Vagina (tissue), 2 donors: ENCODE data around the gene KIF23. TPM values are rescaled to one million over a fixed set of nuclear protein-coding genes. Genes with fewer than 3 reads are reported as not detected.

Experiments
- DNase-seq, 2 donors: peaks; one replicate each; pipeline ENCODE4 v3.0.0-alpha.2; 2017; ENCODE audit errors: extremely low spot score in 2 of 2
- H3K27ac ChIP-seq: fragments of 200-600 bp; sonication (generic); one replicate; pipeline ENCODE4 v1.5.1; 2019
- H3K27me3 ChIP-seq: fragments of 200-600 bp; sonication (generic); one replicate; pipeline ENCODE4 v1.5.1; 2019
- H3K36me3 ChIP-seq, 2 donors: fragments of 200-600 bp; sonication (generic); one replicate each; pipeline ENCODE4 v1.5.1; 2017 to 2019
- H3K4me1 ChIP-seq: fragments of 200-600 bp; sonication (generic); one replicate; pipeline ENCODE4 v1.5.1; 2019
- H3K4me3 ChIP-seq, 2 donors: fragments of 200-600 bp; sonication (generic); 1 replicate in 1 of 2; 2 replicates in 1 of 2; pipeline ENCODE4 v1.5.1; 2016 to 2019
- H3K9me3 ChIP-seq: fragments of 200-600 bp; sonication (generic); one replicate; pipeline ENCODE4 v1.5.1; 2019
- CTCF ChIP-seq, 3 experiments: fragments of 450-650 bp in 2 of 3; fragments of 200-600 bp in 1 of 3; sonication (generic) in 1 of 3; IDR thresholded peaks; one replicate each; pipeline ENCODE4 v1.5.1; 2017 to 2019; ENCODE audit warnings: antibody characterized with exemption in 3 of 3, mild to moderate bottlenecking in 2 of 3, moderate library complexity in 2 of 3
- POLR2A ChIP-seq, 2 donors: fragments of 450-650 bp; IDR thresholded peaks; one replicate each; pipeline ENCODE4 v1.6.1; 2017; ENCODE audit warnings: antibody characterized with exemption in 2 of 2, mild to moderate bottlenecking in 2 of 2, moderate library complexity in 2 of 2
- POLR2AphosphoS5 ChIP-seq, 2 donors: sonication (generic); formaldehyde crosslinking; IDR thresholded peaks; one replicate each; pipeline ENCODE4 v1.9.0; 2017; ENCODE audit warnings: antibody characterized with exemption in 2 of 2, mild to moderate bottlenecking in 2 of 2, low read depth in 1 of 2; ENCODE audit not compliant: insufficient read depth in 1 of 2
- intact Hi-C: fragments of 100-400 bp; cut with DNase I; formaldehyde crosslinking; loops from one replicate; pipeline ENCODE4 v1.15.1; 2023
- total RNA-seq: library from RNA; depleted of rRNA; stranded (reverse); fragments of >200 nt; gene quantifications from one replicate; pipeline ENCODE4 v1.2.3, GENCODE V29; 2016

KIF23 gene
- total RNA-seq, 1 donor from 2014 or later, result 7.4 TPM

- no peak overlapping the region for H3K4me3 ChIP-seq
- H3K4me1 ChIP-seq, result peaks cover 15% of the 10 kb centered on the region
- TF ChIP-seq POLR2AphosphoS5 (IDR thresholded peaks at IDR 0.05; ENCODE audit: insufficient read depth in 1 of 2, low read depth in 1 of 2), result peak in 1 of 2 donors; percentile 31
- TF ChIP-seq CTCF (IDR thresholded peaks at IDR 0.05), result peak; percentile 90 to 97 (median 92)
- TF ChIP-seq POLR2A (IDR thresholded peaks at IDR 0.05), result no peak
- H3K27ac ChIP-seq, result no peak overlapping the region
- no peaks in the 10 kb centered on the region for H3K27me3 ChIP-seq
- no peaks in the 10 kb centered on the region for H3K36me3 ChIP-seq
- intact Hi-C loops, result loop anchor here (5.0 kb wide), 1 partner anchor 337 kb away; no protein-coding TSS in a partner anchor
- DNase-seq, result no peak
- no peaks in the 10 kb centered on the region for H3K9me3 ChIP-seq
Measured at GRCh38 chr15:69394556-69395282, 19.4 kb upstream of the KIF23 start.

GRCh38 chr15:69395460-69395859, 18.7 kb upstream of the KIF23 start:
- no peaks in the 10 kb centered on the region for H3K27me3 ChIP-seq
- H3K36me3 ChIP-seq, result no peaks in the 10 kb centered on the region
- peaks cover 15% of the 10 kb centered on the region for H3K4me1 ChIP-seq
- H3K9me3 ChIP-seq, result no peaks in the 10 kb centered on the region
- TF ChIP-seq CTCF (IDR thresholded peaks at IDR 0.05) (no peak), POLR2AphosphoS5 (IDR thresholded peaks at IDR 0.05; ENCODE audit: insufficient read depth in 1 of 2, low read depth in 1 of 2) (no peak), POLR2A (IDR thresholded peaks at IDR 0.05) (no peak)
- DNase-seq, result no peak
- H3K4me3 ChIP-seq, result no peak overlapping the region
- intact Hi-C loops, result no loop called here
- no peak overlapping the region for H3K27ac ChIP-seq

GRCh38 chr15:69395991-69396390, 18.2 kb upstream of the KIF23 start:
- H3K9me3 ChIP-seq, result no peaks in the 10 kb centered on the region
- DNase-seq, result no peak
- TF ChIP-seq POLR2AphosphoS5 (IDR thresholded peaks at IDR 0.05; ENCODE audit: insufficient read depth in 1 of 2, low read depth in 1 of 2) (no peak), CTCF (IDR thresholded peaks at IDR 0.05) (no peak), POLR2A (IDR thresholded peaks at IDR 0.05) (no peak)
- H3K4me1 ChIP-seq, result peaks cover 12% of the 10 kb centered on the region
- no peak overlapping the region for H3K27ac ChIP-seq
- H3K4me3 ChIP-seq, result no peak overlapping the region
- no peaks in the 10 kb centered on the region for H3K36me3 ChIP-seq
- no peaks in the 10 kb centered on the region for H3K27me3 ChIP-seq
- intact Hi-C loops, result no loop called here

- no peak for DNase-seq
- TF ChIP-seq POLR2AphosphoS5 (IDR thresholded peaks at IDR 0.05; ENCODE audit: insufficient read depth in 1 of 2, low read depth in 1 of 2), result no peak
- no peak for TF ChIP-seq POLR2A (IDR thresholded peaks at IDR 0.05)
- TF ChIP-seq CTCF (IDR thresholded peaks at IDR 0.05), result no peak
- no peaks in the 10 kb centered on the region for H3K36me3 ChIP-seq
- no peaks in the 10 kb centered on the region for H3K9me3 ChIP-seq
- H3K4me1 ChIP-seq, result peaks cover 11% of the 10 kb centered on the region
- H3K27me3 ChIP-seq, result no peaks in the 10 kb centered on the region
- no peak overlapping the region for H3K4me3 ChIP-seq
- intact Hi-C loops, result no loop called here
- no peak overlapping the region for H3K27ac ChIP-seq
Measured at GRCh38 chr15:69398491-69398891, 15.7 kb upstream of the KIF23 start.

GRCh38 chr15:69400850-69401249, 13.3 kb upstream of the KIF23 start:
- H3K9me3 ChIP-seq, result no peaks in the 10 kb centered on the region
- DNase-seq, result no peak

More at GRCh38 chr15:69400850-69401249, 13.3 kb upstream of the KIF23 start:
- TF ChIP-seq POLR2AphosphoS5 (IDR thresholded peaks at IDR 0.05; ENCODE audit: insufficient read depth in 1 of 2, low read depth in 1 of 2) (no peak), CTCF (IDR thresholded peaks at IDR 0.05) (no peak), POLR2A (IDR thresholded peaks at IDR 0.05) (no peak)
- intact Hi-C loops, result no loop called here
- H3K36me3 ChIP-seq, result no peaks in the 10 kb centered on the region
- no peak overlapping the region for H3K27ac ChIP-seq
- no peak overlapping the region for H3K4me3 ChIP-seq
- H3K27me3 ChIP-seq, result no peaks in the 10 kb centered on the region
- no peaks in the 10 kb centered on the region for H3K4me1 ChIP-seq
